HG03378 (cell line): ENCODE measurements around the gene TLK1.
"Not testable (repeated sequence)": the region's sequence is repeated elsewhere in the genome, so short reads cannot be mapped to it uniquely, and the experiment has no call there.

Source experiments
- ATAC-seq: cut with Tn5 transposase; IDR thresholded peaks from one replicate; pipeline ENCODE4 v1.9.1; 2021; ENCODE audit warnings: mild to moderate bottlenecking, moderate library complexity; ENCODE audit not compliant: unreplicated experiment

TLK1 gene

DNA sequence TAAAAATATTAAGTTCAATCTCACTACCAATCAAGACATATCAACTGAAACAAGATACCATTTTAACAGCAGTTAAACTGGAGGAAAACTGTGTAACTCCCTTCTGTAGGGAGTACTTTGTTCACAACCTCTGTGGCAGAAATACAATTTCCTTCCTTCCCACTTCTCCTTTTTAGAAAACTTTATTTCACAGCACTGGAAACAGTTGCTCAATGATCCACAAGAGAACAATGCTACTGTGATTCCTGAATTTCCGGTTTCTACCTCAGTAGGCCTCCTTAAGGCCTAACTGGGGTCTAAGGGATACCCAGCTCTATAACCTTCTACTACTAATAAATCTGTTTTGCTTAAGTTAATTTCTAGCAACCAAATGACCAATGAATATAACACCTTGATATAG, 14.1 kb downstream of the TLK1 start:
- no peak for ATAC-seq

- no peak for ATAC-seq
These were observed 14.6 kb downstream of the TLK1 start for GRCh38 chr2:171146071-171146470.

GRCh38 chr2:171143670-171144062, 17.0 kb downstream of the TLK1 start:
- no peak for ATAC-seq

DNA sequence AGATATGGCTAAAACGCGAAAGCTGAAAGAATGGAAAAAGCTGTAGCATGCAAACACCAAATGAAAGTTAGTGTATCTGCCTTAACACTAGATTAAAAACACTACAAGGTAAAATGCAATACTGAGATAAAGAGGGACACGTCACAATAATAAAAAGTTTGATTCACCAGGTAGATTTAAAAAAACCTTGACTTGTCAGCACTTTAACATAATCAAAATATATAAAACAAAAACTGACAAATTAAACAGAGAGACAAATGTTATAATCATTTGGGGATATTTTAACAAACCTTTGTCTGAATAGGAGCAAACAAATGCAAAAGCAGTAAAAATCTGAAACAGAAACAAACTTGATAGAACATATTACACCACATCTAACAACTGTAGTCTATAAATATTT, 18.3 kb downstream of the TLK1 start:
- ATAC-seq, result no peak

DNA sequence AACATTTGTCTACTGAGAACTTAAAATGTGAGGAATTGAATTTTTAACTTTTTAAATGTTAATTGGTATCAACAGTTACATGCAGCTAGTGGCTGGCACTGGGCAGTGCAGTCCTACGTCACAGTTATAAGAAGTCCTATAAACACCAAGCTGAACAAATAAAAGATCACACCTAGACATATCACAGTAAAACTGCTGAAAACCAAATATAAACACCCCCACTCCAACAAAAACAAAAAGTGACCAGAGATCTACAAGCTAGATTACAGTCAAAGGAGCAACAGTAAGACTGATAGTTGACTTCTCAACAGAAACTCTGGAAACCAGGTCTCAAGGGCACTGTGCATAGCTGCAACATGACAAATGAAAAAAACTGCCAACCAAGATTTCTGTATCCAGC, 19.4 kb downstream of the TLK1 start:
- ATAC-seq, result no peak

DNA sequence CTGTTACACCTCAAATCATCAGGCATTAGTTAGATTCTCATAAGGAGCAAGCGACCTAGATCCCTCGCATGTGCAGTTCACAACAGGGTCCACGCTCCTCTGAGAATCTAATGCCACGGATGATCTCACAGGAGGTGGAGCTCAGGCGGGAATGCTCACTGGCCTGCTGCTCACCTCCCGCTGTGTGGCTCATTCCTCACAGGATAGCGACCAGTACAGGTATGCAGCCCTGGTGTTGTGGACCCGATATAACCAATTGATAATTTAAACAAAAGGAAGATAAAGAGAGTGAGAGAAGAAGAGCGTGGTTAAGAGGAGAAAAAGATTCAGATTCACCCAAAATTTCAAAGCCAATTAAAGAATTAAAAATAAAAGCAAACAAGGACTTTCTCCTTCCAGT, 20.8 kb downstream of the TLK1 start:
- ATAC-seq, result no peak

DNA sequence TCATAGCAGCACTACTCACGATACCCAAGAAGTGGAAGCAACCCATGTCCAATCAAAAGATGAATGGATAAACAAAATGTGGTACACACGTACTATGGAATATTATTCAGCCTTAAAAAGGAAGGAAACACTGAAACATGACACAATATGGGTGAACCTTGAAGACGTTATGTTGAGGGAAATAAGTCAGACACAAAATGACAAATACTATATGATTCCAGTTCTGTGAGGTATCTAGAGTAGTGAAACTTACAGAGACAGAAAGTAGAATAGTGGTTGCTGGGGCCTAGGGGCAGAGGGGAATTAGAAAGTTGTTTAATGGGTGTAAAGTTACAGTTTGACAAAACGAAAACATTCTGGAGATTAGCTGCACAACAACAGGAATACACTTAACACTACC, 24.7 kb downstream of the TLK1 start:
- ATAC-seq, result peak; percentile 69

DNA sequence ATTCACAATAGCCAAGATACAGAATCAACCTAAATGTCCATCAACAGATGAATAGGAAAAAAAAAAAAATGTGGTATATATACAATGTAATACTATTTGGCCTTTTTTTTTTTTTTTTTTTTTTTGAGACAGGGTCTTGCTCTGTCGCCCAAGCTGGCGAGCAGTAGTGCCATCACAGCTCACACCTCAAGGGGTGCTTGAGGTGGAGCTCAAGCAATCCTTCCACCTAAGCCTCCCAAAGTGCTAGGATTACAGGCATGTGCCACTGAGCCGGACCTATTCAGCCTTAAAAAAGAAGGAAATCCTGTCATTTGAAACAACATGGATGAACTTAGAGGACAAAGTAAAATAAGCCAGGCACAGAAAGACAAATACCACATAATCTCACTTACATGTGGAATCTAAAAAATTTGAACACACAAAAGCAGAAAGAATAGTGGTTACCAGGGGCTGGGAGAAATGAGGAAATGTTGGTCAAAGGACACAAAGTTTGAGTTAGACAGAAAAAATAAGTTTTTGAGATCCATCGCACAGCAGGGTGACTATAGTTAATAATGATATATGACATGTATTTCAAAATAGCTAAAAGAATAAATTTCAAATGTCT, 26.0 kb downstream of the TLK1 start:
- ATAC-seq, result no peak

DNA sequence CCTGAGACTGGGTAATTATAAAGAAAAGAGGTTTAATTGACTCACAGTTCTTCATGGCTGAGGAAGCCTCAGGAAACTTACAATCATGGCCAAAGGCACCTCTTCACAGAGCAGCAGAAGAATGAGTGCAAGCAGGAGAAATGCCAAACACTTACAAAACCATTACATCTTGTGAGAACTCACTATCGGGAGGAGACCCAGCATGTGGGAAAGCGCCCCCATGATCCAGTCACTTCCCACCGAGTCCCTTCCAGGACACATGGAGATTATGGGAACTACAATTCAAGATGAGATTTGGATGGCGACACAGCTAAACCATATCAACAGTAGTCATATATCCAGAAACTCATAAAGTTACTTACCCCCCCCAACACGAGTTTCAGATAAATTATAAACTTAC, 28.6 kb downstream of the TLK1 start:
- no peak for ATAC-seq

DNA sequence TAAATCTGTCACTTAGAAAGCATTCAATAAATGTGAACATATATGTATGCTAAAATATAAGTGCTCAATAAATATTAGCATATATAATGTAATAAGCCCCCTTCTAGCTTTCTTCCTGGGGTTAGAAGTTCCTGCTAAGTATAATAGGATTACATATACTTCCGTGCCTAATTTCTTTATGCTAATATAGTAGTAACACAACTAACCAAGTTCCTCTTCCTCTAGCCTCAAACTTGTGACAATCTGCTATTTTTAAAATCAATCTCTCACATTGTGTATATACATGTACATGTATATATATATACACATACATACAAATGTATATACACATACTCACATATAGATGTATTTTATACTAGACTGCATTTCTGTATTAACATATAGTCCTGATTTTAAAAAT, 32.2 kb downstream of the TLK1 start:
- no peak for ATAC-seq

DNA sequence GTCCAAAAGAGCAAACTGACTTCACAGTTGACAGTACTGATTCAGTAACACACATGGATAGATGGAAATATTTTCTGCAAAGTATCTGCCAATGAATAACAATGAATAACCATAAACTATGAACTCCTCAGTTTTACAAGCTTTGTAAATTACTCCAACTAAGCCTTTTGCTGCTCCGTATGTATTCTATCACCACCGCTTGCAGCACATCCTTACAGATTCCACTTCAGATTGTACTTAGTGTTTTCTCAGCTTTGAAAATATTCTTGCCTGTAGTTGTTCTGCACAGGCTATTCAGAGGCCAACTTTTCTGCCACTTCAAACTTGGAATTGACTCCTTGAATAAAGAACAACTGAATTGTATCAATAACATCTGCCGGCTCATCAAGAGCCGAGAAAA, 36.2 kb downstream of the TLK1 start:
- no peak for ATAC-seq

- no peak for ATAC-seq
These were observed 51.1 kb downstream of the TLK1 start for GRCh38 chr2:171109571-171109970.

DNA sequence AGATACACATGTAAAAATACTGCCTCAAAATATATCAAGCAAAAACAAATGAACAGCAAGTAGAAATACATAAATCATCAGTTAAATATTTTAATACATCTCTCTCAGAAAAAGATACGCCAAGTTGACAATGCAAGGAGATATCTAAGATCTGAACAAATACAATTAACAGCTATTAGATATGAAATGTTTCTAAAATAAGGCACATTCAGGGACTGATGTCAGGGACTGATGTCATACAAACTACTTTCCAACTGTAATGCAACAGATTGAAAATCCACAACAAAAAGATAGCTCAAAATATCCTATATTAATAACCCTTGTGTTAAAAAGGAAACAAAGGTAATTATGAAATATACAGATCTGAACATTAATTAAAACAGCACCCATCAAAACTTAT, 51.7 kb downstream of the TLK1 start:
- no peak for ATAC-seq

DNA sequence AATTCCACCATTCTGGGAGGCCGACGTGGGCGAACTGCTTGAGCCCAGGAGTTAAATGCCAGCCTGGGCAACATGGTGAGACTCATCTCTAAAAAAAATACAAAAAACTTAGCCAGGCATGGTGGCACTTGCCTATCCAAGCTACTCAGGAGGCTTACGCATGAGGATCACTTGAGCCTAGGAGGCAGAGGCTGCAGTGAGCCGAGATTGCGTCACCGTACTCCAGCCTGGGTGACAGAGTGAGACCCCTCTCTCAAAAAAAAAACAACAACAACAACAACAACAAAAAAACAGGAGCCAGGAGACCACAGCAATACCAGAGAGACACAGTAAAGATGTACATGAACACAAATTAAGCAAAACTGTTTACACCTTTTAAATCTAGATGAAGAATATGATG, 52.9 kb downstream of the TLK1 start:
- no peak for ATAC-seq

DNA sequence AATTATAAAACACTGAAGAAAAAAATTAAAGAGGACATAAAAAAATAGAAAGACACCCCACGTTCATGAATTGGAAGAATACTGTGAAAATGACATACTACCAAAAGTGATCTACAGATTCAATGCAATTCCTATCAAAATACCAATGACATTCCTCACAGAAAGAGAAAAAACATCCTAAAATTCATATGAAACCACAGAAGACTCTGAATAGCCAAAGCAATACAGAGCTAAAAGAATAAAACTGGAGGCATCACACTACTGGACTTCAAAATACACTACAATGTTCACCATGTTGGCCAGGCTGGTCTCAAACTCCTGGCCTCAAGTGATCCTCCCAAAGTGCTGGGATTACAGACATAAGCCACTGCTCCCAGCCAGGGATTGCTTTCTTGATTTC, 56.3 kb downstream of the TLK1 start:
- ATAC-seq, result no peak

DNA sequence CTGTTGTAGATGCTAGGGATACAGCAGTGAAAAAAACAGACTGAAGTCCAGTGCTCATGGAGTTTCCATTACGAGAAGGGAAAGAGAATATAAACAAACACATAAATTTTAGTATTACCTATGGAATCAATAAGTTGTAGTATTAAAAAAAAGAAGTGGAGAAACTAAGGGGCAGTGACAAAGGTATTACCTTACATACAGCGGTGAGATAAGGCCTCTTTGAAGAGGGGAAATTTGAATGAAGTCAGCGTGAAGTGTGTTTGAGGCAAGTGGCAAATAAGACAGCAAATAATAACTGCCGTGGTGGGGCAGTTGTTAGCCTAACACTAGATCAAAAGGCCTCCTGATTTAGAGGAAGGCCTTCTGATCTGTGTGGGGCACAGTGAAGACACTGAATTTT, 57.9 kb downstream of the TLK1 start:
- ATAC-seq, result no peak

DNA sequence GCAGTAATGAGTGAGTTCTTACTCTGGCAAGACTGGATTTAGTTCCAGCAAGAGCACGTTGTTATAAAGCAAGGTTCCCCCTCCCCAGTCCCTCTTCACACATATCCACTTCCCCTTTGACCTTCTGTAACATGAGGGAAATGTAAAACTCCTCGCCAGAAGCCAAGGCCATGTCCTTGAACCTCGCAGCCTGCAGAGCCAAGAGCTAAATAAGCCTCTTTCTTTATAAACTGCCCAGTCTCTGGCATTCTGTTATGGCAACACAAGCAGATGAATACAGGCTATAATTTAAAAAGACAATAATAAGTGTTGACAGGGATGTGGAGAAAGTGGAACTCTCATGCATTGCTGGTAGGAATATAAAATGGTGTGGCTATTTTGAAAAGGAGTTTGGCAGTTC, 60.3 kb downstream of the TLK1 start:
- ATAC-seq, result no peak

DNA sequence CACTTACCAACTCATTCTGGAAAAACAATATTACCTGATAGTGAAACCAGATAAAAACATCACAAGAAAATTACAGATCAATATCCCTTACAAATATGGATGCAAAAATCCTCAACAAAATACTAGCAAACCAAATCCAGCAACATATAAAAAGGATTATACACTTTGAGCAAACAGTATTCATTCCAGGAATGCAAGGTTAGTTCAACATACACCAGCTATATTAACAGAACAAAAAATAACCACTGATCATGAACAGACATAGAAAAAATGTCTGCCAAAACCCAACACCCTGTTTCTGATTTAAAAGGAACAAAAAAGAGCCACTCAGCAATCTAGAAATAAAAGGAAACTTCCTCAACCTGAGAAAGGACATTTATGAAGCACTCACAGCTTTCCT, 62.1 kb downstream of the TLK1 start:
- ATAC-seq, result no peak

DNA sequence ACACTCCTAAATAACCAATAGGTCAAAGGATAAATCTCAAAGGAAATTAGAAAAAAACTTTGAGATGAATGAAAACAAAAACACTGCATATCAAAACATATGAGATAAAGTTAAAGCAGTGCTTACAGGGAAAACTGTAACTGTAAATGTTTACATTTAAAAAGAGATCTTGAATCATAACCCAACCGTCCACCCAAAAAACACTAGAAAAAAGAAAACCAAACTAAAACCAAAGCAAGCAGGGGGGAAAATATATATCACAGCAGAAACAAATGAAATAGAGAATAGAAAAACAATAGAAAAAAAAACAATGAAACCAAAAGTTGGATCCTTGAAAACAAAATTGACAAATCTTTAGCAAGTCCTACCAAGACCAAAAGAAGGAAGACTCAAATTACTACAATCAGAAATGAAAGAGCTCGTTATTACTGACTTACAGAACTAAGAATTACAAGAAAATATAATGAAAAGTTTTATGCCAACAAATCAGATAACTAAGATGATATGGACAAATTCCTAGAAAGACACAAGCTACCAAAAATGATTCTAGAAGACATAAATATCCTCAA, 65.6 kb downstream of the TLK1 start:
- no peak for ATAC-seq

GRCh38 chr2:171091517-171091916, 69.2 kb downstream of the TLK1 start:
- ATAC-seq, result not testable (repeated sequence)

DNA sequence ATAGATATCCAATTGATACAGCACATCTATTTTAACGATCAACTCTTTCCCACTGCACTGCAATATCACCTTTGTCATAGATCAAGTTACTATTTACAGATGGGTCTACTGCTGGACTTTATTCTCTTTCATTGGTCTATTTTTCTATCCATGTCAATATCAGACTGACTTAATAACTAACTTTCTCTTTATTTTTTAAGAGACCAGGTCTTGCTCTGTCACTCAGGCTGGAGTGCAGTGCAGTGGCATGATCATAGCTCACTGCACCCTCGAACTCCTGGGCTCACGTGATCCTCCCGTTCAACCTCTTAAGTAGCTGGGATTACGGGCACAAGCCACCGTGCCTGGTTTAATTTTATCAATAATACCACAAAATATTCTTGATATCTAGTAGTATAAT, 71.2 kb downstream of the TLK1 start:
- ATAC-seq, result no peak

GRCh38 chr2:171088057-171088834, 72.4 kb downstream of the TLK1 start:
- no peak for ATAC-seq

- ATAC-seq, result no peak
These were observed 73.1 kb downstream of the TLK1 start for GRCh38 chr2:171087547-171087946.
